ENCODE results near the gene GNAT1. TPM values are rescaled to one million over a fixed set of nuclear protein-coding genes. Genes with fewer than 3 reads are reported as not detected.

GNAT1 gene
- total RNA-seq, 1 experiment from 2014 or later, result not detected

GRCh38 chr3:50203809-50204803 is 12.7 kb downstream of the GNAT1 start:
- H3K36me3 Mint-ChIP-seq (ENCODE audit: insufficient read depth, unreplicated experiment), result no peaks in the 10 kb centered on the region
- H3K4me3 Mint-ChIP-seq (ENCODE audit: unreplicated experiment), result no peak overlapping the region
- no peaks in the 10 kb centered on the region for H3K27me3 Mint-ChIP-seq (ENCODE audit: insufficient read depth, unreplicated experiment)
- CTCF ChIA-PET, result interaction anchor here (0.6 to 3.4 kb wide), 6 partner anchors 9 to 43 kb away, joined by 3 to 28 read pairs (median 10); partner anchors contain the start of gene GNAT1
- DNase-seq (ENCODE audit: unreplicated experiment), result no peak
- TF ChIP-seq CTCF (IDR thresholded peaks at IDR 0.05; ENCODE audit: unreplicated experiment), result no peak
- no TSS peak for BruUV-seq (replicated peaks)
- intact Hi-C loops (cut with micrococcal nuclease), result no loop called here
- H3K9me3 Mint-ChIP-seq (ENCODE audit: unreplicated experiment), result no peaks in the 10 kb centered on the region
- H3K4me1 Mint-ChIP-seq (ENCODE audit: insufficient read depth, unreplicated experiment), result no peaks in the 10 kb centered on the region
- POLR2A ChIA-PET, result interaction anchor here (0.7 to 1.7 kb wide), 3 partner anchors 11 to 124 kb away, joined by 3 to 5 read pairs (median 3); partner anchors contain the start of gene TUSC2
- H3K27ac Mint-ChIP-seq (ENCODE audit: low read depth, unreplicated experiment), result no peak overlapping the region

GRCh38 chr3:50204804-50205412 is 13.5 kb downstream of the GNAT1 start, which contains the start of gene SLC38A3:
TSS of gene SLC38A3 (plus strand) at chr3:50205271. CDS start at chr3:50214200, 8,929 bp downstream.
- intact Hi-C loops (cut with micrococcal nuclease), result no loop called here
- no peaks in the 10 kb centered on the region for H3K27me3 Mint-ChIP-seq (ENCODE audit: insufficient read depth, unreplicated experiment)
- H3K27ac Mint-ChIP-seq (ENCODE audit: low read depth, unreplicated experiment), result no peak within 1 kb of the TSS
- TF ChIP-seq CTCF (IDR thresholded peaks at IDR 0.05; ENCODE audit: unreplicated experiment), result no peak
- no peaks in the 10 kb centered on the region for H3K4me1 Mint-ChIP-seq (ENCODE audit: insufficient read depth, unreplicated experiment)
- H3K9me3 Mint-ChIP-seq (ENCODE audit: unreplicated experiment), result no peaks in the 10 kb centered on the region
- ChIA-PET POLR2A (interaction anchor here (0.8 kb wide), 1 partner anchor 123 kb away, joined by 3 read pairs; the partner anchor contains the start of gene TUSC2), CTCF (interaction anchor here (1.2 to 3.4 kb wide), 3 partner anchors 9 to 21 kb away, joined by 3 to 15 read pairs (median 11); no protein-coding TSS in a partner anchor)
- no TSS peak for BruUV-seq (replicated peaks)
- no peak for DNase-seq (ENCODE audit: unreplicated experiment)
- no peak within 1 kb of the TSS for H3K4me3 Mint-ChIP-seq (ENCODE audit: unreplicated experiment)
- H3K36me3 Mint-ChIP-seq (ENCODE audit: insufficient read depth, unreplicated experiment), result no peaks in the 10 kb centered on the region

- Mint-ChIP-seq H3K36me3 (ENCODE audit: insufficient read depth, unreplicated experiment) (no peaks in the 10 kb centered on the region), H3K27ac (ENCODE audit: low read depth, unreplicated experiment) (no peak overlapping the region), H3K4me3 (ENCODE audit: unreplicated experiment) (no peak overlapping the region), H3K4me1 (ENCODE audit: insufficient read depth, unreplicated experiment) (no peaks in the 10 kb centered on the region), H3K27me3 (ENCODE audit: insufficient read depth, unreplicated experiment) (no peaks in the 10 kb centered on the region), H3K9me3 (ENCODE audit: unreplicated experiment) (no peaks in the 10 kb centered on the region)
- ChIA-PET CTCF (interaction anchor here (3.4 kb wide), 1 partner anchor 10 kb away, joined by 11 read pairs; no protein-coding TSS in a partner anchor), POLR2A (no interaction called here)
- intact Hi-C loops (cut with micrococcal nuclease), result no loop called here
- no peak for TF ChIP-seq CTCF (IDR thresholded peaks at IDR 0.05; ENCODE audit: unreplicated experiment)
- no TSS peak for BruUV-seq (replicated peaks)
- no peak for DNase-seq (ENCODE audit: unreplicated experiment)
Measured at GRCh38 chr3:50205413-50206276, 14.2 kb downstream of the GNAT1 start.
